RKO (cell line): ENCODE measurements around the gene KRT74.

ENCODE experiments used
- DNase-seq: peaks from one replicate; pipeline ENCODE4 v3.0.0-alpha.2; 2016; ENCODE audit warnings: low spot score

Gene KRT74

DNA sequence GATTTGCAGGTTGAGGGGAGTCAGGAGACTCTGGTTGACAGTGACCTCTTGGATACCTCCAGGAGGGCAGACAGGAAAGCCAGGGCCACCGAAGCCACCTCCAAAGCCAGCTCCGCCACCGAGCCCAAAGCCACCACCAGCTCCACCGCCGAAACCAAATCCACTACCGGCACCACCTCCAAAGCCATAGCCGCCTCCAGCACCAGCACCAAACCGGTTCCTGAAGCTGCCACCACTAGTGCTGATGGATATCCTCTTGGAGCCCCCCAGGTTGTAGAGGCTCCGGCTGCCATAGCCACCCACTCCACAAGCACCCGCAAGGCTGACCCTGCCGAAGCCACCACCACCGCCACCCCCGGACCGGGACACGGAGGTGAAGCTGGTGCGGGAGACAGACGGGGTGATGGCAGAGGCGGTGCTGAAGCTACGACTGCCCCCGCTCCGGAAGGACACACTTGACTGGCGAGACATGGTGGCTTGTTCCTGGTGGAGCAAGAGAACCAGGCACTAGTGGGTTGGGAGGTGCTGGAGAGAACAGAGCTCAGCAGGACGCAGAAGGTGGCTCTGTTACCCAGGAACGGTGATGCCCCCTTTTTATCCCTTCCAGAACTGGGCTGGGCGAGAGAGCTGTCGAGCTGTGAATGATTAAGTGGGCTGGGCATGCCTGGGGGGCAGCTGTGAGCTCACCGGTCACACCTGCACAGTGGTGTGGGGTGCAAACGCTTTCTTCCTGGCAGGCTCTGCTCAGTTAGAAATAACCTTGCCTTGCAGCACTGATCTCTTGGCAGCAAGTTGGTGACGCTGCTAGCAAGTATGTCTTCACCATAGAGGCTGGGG, 53.6 kb downstream of the KRT74 start, which contains the start of gene KRT5:
KRT5 (minus strand) TSS at position 569 of the 837 bp plus-strand sequence; CDS start at position 471, 98 bp downstream.
- no peak for DNase-seq

DNA sequence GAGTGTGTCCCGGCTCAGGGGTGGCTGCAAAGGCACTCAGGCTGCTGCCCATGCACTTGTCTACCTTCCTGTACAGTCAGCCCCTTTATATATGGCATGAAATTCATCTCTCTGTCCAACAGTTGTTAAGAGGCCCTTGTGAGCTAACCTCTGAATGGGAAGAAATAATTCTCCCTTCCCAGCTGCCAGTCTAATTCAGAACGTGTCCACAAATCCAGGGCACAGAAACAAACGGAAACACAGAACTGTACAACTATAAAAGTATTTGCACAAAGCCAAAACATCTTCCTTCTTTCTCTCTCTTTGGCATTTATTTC, 54.3 kb downstream of the KRT74 start:
- DNase-seq, result no peak

DNA sequence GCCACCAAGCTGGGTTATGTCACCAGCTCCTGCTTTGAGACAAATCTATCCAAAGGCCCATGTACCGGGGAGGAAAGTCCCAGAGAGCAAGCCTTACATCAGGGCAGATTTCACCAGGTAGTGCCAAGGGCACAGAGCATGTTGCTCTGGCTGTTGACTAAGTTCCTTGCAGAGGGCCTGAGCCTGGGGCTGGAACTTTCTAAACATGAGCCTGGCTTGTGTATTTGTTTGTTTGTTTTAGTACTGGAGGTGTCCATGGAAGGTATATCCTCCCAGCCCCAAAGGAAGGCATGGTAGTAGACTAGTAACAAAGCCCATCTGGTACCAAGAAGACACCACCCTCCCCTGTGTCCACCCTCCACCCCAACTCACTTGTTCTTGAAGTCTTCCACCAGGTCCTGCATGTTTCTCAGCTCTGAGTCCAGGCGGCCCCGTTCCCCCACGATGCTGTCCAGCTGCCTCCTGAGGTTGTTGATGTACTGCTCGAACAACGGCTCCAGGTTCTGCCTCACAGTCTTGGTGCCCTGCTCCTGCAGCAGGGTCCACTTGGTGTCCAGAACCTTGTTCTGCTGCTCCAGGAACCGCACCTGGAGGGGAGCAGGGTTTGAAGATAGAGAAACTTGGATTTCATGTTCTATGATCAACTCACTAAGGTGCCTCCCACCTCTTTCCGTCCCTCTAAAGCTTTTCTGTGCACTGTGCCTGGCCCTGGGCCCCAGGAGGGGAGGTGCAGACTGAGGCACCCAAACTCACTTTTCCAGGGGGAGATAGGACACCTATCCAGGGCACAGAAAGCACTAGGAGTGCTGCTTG, 54.9 kb downstream of the KRT74 start:
- no peak for DNase-seq

DNA sequence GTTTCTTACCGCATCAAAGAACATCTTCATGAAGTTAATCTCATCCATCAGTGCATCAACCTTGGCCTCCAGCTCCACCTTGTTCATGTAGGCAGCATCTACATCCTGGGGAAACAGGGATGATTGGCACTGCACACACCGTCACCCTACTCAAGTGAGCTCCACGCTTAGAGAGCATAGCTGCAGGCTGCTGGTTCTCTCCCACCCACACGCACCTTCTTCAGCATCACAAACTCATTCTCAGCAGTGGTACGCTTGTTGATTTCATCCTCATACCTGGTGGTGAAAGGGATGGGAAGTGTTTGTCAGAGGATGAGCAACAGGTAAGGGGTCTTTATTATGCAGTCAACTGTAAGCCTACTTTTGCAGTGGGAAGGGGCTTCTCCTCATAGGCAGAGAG, 55.8 kb downstream of the KRT74 start:
- no peak for DNase-seq

DNA sequence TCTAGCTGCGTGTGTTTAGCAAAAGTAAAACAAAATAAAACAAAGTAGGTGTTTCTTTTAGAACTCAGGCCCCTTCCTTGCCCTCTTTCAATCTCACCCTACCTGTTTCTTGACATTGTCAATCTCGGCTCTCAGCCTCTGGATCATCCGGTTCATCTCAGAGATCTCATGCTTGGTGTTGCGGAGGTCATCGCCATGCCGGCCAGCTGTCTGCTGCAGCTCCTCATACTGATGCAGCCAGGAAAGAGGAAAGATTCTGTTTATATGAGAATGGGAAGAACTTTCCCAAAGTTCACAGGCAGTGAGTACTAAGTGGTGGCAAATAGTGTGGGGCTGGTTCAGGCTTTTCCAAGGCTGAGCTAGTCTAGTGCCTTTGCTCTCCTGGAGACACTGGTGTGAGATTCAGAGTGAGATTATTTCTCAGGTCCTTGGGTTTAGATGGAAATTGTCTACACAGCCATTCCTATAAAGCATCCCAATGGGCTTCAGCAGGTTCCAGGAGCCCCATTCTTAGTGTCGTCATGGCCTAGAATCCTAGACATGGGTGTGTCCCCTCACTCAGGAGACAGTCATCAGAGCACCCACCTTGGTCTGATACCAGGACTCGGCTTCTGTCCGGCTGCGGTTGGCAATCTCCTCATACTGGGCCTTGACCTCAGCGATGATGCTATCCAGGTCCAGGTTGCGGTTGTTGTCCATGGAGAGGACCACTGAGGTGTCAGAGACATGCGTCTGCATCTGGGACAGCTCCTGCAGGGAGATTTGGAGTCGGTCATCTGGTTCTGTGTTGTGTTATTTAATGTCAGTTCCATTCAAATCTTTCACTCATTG, 56.4 kb downstream of the KRT74 start:
- no peak for DNase-seq

DNA sequence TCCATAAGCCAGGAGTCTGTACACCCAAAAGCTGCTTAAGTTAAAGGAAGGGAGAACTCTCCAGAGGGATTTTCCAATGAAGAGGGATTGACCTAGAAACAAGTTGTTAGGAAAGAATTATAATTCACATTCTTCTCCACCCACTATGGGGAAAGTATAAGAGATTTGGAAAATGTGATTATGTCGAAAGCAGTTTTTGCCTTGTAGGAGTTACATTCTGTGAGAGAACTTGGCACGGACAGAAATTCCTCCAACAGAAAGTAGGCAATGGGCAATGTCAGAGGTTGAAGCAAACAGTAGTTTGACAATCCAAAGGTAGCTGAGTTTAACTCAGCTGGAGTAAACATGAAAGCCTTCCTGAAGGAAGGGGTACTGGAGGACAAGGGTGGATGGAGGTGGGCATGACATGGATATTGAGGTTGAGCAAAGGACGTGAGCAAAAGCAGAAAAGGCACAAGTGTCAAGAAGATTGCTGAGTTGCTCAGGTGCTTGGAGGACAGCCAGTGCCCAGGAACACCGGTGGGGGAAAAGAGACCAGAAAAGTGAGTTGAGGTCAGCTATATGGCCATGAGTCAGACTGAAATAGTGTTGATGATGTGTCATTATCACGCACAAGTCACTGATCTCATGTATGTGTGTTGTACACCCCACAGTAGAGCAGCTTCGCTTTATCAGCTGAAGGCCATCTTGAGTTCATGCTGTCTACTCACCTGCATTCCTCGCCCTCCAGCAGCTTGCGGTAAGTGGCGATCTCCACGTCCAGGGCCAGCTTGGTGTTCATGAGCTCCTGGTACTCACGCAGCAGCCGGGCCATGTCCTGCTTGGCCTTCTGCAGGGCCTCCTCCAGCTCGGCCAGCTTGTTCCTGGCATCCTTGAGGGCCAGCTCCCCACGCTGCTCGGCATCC, 57.5 kb downstream of the KRT74 start:
- no peak for DNase-seq
